Measurements from ENCODE around the gene GALNT6.

Gene GALNT6

GRCh38 chr12:51362307-51362706 is 28.9 kb downstream of the GALNT6 start:
- no peak overlapping the region for H2AFZ ChIP-seq (ENCODE audit: low read length)
- no peaks in the 10 kb centered on the region for H3K9me3 ChIP-seq (replicated peaks in 1 of 2; ENCODE audit: control insufficient read depth in 2 of 2, insufficient read depth in 1 of 2, low read depth in 1 of 2, low read length in 2 of 2)
- no peak overlapping the region for H2BK5ac ChIP-seq (ENCODE audit: low read length)
- peaks cover 0 to 24% (median 2%) of the 10 kb centered on the region in 3 experiments for H3K27me3 ChIP-seq (ENCODE audit: control insufficient read depth in 3 of 3, insufficient read depth in 3 of 3, low read depth in 1 of 3, low read length in 3 of 3)
- H3K4ac ChIP-seq (ENCODE audit: low read length) = no peak overlapping the region
- H4K8ac ChIP-seq (ENCODE audit: low read depth, low read length) = no peak overlapping the region
- no peak overlapping the region for H2BK15ac ChIP-seq (ENCODE audit: low read length)
- no peak for DNase-seq (ENCODE audit: low spot score)
- no peak overlapping the region for H3K27ac ChIP-seq (replicated peaks; ENCODE audit: low read length)
- peak overlapping the region; percentile 27 for H3K18ac ChIP-seq (ENCODE audit: low read length)
- no peaks in the 10 kb centered on the region for H3K36me3 ChIP-seq (replicated peaks in 1 of 2; ENCODE audit: control insufficient read depth in 2 of 2, insufficient read depth in 2 of 2, low read length in 2 of 2)
- no peak overlapping the region for H2BK120ac ChIP-seq (ENCODE audit: low read depth, low read length)
- no CpG with 5 or more reads among the region's 6 CpGs for WGBS, 2 donors (ENCODE audit: extremely low coverage in 2 of 2, insufficient read length in 2 of 2, insufficient replicate concordance in 1 of 2)
- H3K79me1 ChIP-seq (ENCODE audit: low read depth, low read length) = no peaks in the 10 kb centered on the region
- no peak overlapping the region for H2BK12ac ChIP-seq (ENCODE audit: low read length)
- no peak overlapping the region for H3K9ac ChIP-seq (ENCODE audit: low read depth, low read length, poor library complexity)
- H3K4me2 ChIP-seq (ENCODE audit: insufficient read depth, low read length, poor library complexity, severe bottlenecking) = no peak overlapping the region
- H2AK5ac ChIP-seq (ENCODE audit: low read depth, low read length) = peak overlapping the region; percentile 41
- peak overlapping the region; percentile 14 for H3K23ac ChIP-seq (ENCODE audit: low read depth, low read length, poor library complexity)
- H3K4me1 ChIP-seq (ENCODE audit: control insufficient read depth in 2 of 2, insufficient read depth in 1 of 2, low read depth in 1 of 2, low read length in 2 of 2) = no peaks in the 10 kb centered on the region
- no peak overlapping the region for H3K14ac ChIP-seq (ENCODE audit: low read length)
- no peak overlapping the region for H4K91ac ChIP-seq (ENCODE audit: low read depth, low read length, poor library complexity)
- no peak overlapping the region for H3K4me3 ChIP-seq (ENCODE audit: low read length in 2 of 2)

GRCh38 chr12:51361161-51362016 is 29.8 kb downstream of the GALNT6 start:
- Histone ChIP-seq H3K79me1 (ENCODE audit: low read depth, low read length) (no peaks in the 10 kb centered on the region), H4K91ac (ENCODE audit: low read depth, low read length, poor library complexity) (no peak overlapping the region), H2AK5ac (ENCODE audit: low read depth, low read length) (peak overlapping the region; percentile 41), H3K4ac (ENCODE audit: low read length) (no peak overlapping the region), H3K36me3 (replicated peaks in 1 of 2; ENCODE audit: control insufficient read depth in 2 of 2, insufficient read depth in 2 of 2, low read length in 2 of 2) (no peaks in the 10 kb centered on the region), H3K4me3 (ENCODE audit: low read length in 2 of 2) (no peak overlapping the region), H3K4me1 (ENCODE audit: control insufficient read depth in 2 of 2, insufficient read depth in 1 of 2, low read depth in 1 of 2, low read length in 2 of 2) (no peaks in the 10 kb centered on the region), H4K8ac (ENCODE audit: low read depth, low read length) (no peak overlapping the region), H3K9me3 (replicated peaks in 1 of 2; ENCODE audit: control insufficient read depth in 2 of 2, insufficient read depth in 1 of 2, low read depth in 1 of 2, low read length in 2 of 2) (no peaks in the 10 kb centered on the region), H3K18ac (ENCODE audit: low read length) (peak overlapping the region; percentile 70), H2AFZ (ENCODE audit: low read length) (no peak overlapping the region), H3K9ac (ENCODE audit: low read depth, low read length, poor library complexity) (no peak overlapping the region), H3K23ac (ENCODE audit: low read depth, low read length, poor library complexity) (no peak overlapping the region), H3K27ac (replicated peaks; ENCODE audit: low read length) (no peak overlapping the region), H2BK5ac (ENCODE audit: low read length) (no peak overlapping the region), H2BK120ac (ENCODE audit: low read depth, low read length) (no peak overlapping the region), H3K27me3 (ENCODE audit: control insufficient read depth in 3 of 3, insufficient read depth in 3 of 3, low read depth in 1 of 3, low read length in 3 of 3) (peaks cover 0 to 24% (median 2%) of the 10 kb centered on the region in 3 experiments), H3K4me2 (ENCODE audit: insufficient read depth, low read length, poor library complexity, severe bottlenecking) (no peak overlapping the region), H2BK12ac (ENCODE audit: low read length) (no peak overlapping the region), H2BK15ac (ENCODE audit: low read length) (no peak overlapping the region), H3K14ac (ENCODE audit: low read length) (no peak overlapping the region)
- no peak for DNase-seq (ENCODE audit: low spot score)
- no CpG with 5 or more reads among the region's 8 CpGs for WGBS, 2 donors (ENCODE audit: extremely low coverage in 2 of 2, insufficient read length in 2 of 2, insufficient replicate concordance in 1 of 2)

GRCh38 chr12:51360315-51360714 is 30.9 kb downstream of the GALNT6 start:
- Histone ChIP-seq H3K4me3 (ENCODE audit: low read length in 2 of 2) (no peak overlapping the region), H3K36me3 (replicated peaks in 1 of 2; ENCODE audit: control insufficient read depth in 2 of 2, insufficient read depth in 2 of 2, low read length in 2 of 2) (no peaks in the 10 kb centered on the region), H3K79me1 (ENCODE audit: low read depth, low read length) (no peaks in the 10 kb centered on the region), H3K18ac (ENCODE audit: low read length) (no peak overlapping the region), H2BK5ac (ENCODE audit: low read length) (no peak overlapping the region), H2BK12ac (ENCODE audit: low read length) (no peak overlapping the region), H3K27ac (replicated peaks; ENCODE audit: low read length) (no peak overlapping the region), H4K8ac (ENCODE audit: low read depth, low read length) (no peak overlapping the region), H3K4ac (ENCODE audit: low read length) (no peak overlapping the region), H3K4me1 (ENCODE audit: control insufficient read depth in 2 of 2, insufficient read depth in 1 of 2, low read depth in 1 of 2, low read length in 2 of 2) (no peaks in the 10 kb centered on the region), H2AK5ac (ENCODE audit: low read depth, low read length) (no peak overlapping the region), H3K27me3 (ENCODE audit: control insufficient read depth in 3 of 3, insufficient read depth in 3 of 3, low read depth in 1 of 3, low read length in 3 of 3) (peaks cover 0 to 24% (median 2%) of the 10 kb centered on the region in 3 experiments), H3K23ac (ENCODE audit: low read depth, low read length, poor library complexity) (no peak overlapping the region), H3K9ac (ENCODE audit: low read depth, low read length, poor library complexity) (no peak overlapping the region), H3K14ac (ENCODE audit: low read length) (no peak overlapping the region), H2AFZ (ENCODE audit: low read length) (no peak overlapping the region), H2BK120ac (ENCODE audit: low read depth, low read length) (no peak overlapping the region), H3K4me2 (ENCODE audit: insufficient read depth, low read length, poor library complexity, severe bottlenecking) (no peak overlapping the region), H3K9me3 (replicated peaks in 1 of 2; ENCODE audit: control insufficient read depth in 2 of 2, insufficient read depth in 1 of 2, low read depth in 1 of 2, low read length in 2 of 2) (no peaks in the 10 kb centered on the region), H4K91ac (ENCODE audit: low read depth, low read length, poor library complexity) (no peak overlapping the region), H2BK15ac (ENCODE audit: low read length) (no peak overlapping the region)
- DNase-seq (ENCODE audit: low spot score) = no peak
- WGBS, 2 donors (ENCODE audit: extremely low coverage in 2 of 2, insufficient read length in 2 of 2, insufficient replicate concordance in 1 of 2) = no CpG with 5 or more reads among the region's 2 CpGs

GRCh38 chr12:51359851-51360250 is 31.4 kb downstream of the GALNT6 start:
- no peak overlapping the region for H2BK15ac ChIP-seq (ENCODE audit: low read length)
- peaks cover 0 to 28% (median 2%) of the 10 kb centered on the region in 3 experiments for H3K27me3 ChIP-seq (ENCODE audit: control insufficient read depth in 3 of 3, insufficient read depth in 3 of 3, low read depth in 1 of 3, low read length in 3 of 3)
- H2BK5ac ChIP-seq (ENCODE audit: low read length) = no peak overlapping the region
- H3K4me2 ChIP-seq (ENCODE audit: insufficient read depth, low read length, poor library complexity, severe bottlenecking) = no peak overlapping the region
- no peak overlapping the region for H2AK5ac ChIP-seq (ENCODE audit: low read depth, low read length)
- no peaks in the 10 kb centered on the region for H3K79me1 ChIP-seq (ENCODE audit: low read depth, low read length)
- no peaks in the 10 kb centered on the region for H3K36me3 ChIP-seq (replicated peaks in 1 of 2; ENCODE audit: control insufficient read depth in 2 of 2, insufficient read depth in 2 of 2, low read length in 2 of 2)
- H3K9ac ChIP-seq (ENCODE audit: low read depth, low read length, poor library complexity) = no peak overlapping the region
- H3K4me3 ChIP-seq (ENCODE audit: low read length in 2 of 2) = no peak overlapping the region
- no peak overlapping the region for H4K91ac ChIP-seq (ENCODE audit: low read depth, low read length, poor library complexity)
- no peak overlapping the region for H2BK12ac ChIP-seq (ENCODE audit: low read length)
- no peaks in the 10 kb centered on the region for H3K4me1 ChIP-seq (ENCODE audit: control insufficient read depth in 2 of 2, insufficient read depth in 1 of 2, low read depth in 1 of 2, low read length in 2 of 2)
- H2AFZ ChIP-seq (ENCODE audit: low read length) = no peak overlapping the region
- H4K8ac ChIP-seq (ENCODE audit: low read depth, low read length) = no peak overlapping the region
- WGBS, 2 donors (ENCODE audit: extremely low coverage in 2 of 2, insufficient read length in 2 of 2, insufficient replicate concordance in 1 of 2) = no CpG with 5 or more reads among the region's 4 CpGs
- no peak overlapping the region for H3K23ac ChIP-seq (ENCODE audit: low read depth, low read length, poor library complexity)
- H2BK120ac ChIP-seq (ENCODE audit: low read depth, low read length) = no peak overlapping the region
- DNase-seq (ENCODE audit: low spot score) = no peak
- no peaks in the 10 kb centered on the region for H3K9me3 ChIP-seq (replicated peaks in 1 of 2; ENCODE audit: control insufficient read depth in 2 of 2, insufficient read depth in 1 of 2, low read depth in 1 of 2, low read length in 2 of 2)
- no peak overlapping the region for H3K18ac ChIP-seq (ENCODE audit: low read length)
- H3K14ac ChIP-seq (ENCODE audit: low read length) = no peak overlapping the region
- H3K27ac ChIP-seq (replicated peaks; ENCODE audit: low read length) = no peak overlapping the region
- H3K4ac ChIP-seq (ENCODE audit: low read length) = no peak overlapping the region
